NCI-H2029 (cell line): Measurements from ENCODE around the gene LMX1A.

Source experiments
- DNase-seq: peaks from one replicate; lab custom pipeline; 2025; lab: John Stamatoyannopoulos, UW

The LMX1A gene

GRCh38 chr1:165222580-165222979, 133.9 kb downstream of the LMX1A start:
- no peak for DNase-seq

- DNase-seq: no peak
These were observed 137.8 kb downstream of the LMX1A start for GRCh38 chr1:165218731-165219130.

GRCh38 chr1:165217958-165218357, 138.6 kb downstream of the LMX1A start:
- DNase-seq: no peak

DNA sequence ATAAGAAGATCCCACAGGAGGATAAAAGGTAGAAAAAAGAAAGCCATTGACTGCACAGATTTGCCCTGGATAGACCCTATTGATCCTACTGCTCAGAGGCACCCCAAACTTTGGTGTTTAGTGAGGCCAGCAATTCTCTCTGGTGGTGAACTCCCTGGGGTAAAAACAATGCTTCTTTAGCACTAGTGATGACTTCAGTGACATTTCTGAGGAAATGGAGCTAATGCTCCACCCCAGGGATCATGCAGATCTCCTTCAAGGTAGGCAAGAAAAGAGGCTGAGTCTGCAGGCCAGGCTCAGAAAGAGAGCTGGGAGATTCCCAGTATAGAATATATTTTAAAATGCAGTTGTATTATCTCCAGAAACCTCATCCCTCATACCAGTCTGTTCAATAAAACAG, 140.3 kb downstream of the LMX1A start:
- DNase-seq: no peak

DNA sequence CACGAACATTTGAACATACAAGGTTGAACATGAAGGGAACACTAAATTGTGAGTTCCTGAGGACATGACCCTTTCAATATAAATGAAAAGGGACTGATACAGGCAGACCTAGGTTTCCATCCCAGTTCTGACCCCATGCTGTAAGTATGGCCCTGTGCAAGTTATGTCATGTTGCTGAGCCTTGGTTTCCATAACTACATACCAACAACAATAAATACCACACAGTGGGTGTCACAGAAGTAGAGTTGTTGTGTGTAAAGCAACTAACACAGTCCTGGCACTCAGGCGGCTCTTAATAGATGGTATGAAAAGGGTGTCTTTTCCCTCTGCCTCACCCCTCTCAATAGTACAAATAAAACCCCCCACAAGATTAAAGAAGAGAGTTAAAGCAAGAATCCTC, 140.8 kb downstream of the LMX1A start:
- DNase-seq: no peak

- no peak for DNase-seq
These were observed 144.3 kb downstream of the LMX1A start for GRCh38 chr1:165212229-165212628.

GRCh38 chr1:165207853-165208515, 148.5 kb downstream of the LMX1A start:
- DNase-seq: no peak

GRCh38 chr1:165205145-165205544, 151.4 kb downstream of the LMX1A start:
- DNase-seq: no peak

GRCh38 chr1:165204548-165204947, 152.0 kb downstream of the LMX1A start:
- DNase-seq: no peak

GRCh38 chr1:165191087-165191486, 165.4 kb downstream of the LMX1A start:
- no peak for DNase-seq

DNA sequence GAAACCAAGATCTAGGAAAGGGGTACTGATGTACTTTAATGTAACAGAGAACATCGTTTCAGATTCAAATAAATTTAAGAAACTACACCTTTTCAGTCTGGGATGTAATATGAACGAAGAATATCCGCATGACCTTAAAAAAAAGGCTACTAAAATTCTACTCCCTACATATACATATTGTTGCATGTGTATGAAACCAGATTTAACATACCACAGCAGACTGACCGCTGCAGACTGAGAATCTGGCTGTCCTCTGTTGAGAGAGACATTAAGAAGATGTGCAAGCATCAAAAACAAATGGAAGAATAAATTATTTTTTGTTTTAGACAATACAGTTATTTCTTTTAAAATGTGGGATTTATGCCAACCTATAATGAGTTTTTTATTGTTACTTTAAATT, 166.6 kb downstream of the LMX1A start:
- no peak for DNase-seq

- no peak for DNase-seq
These were observed 167.5 kb downstream of the LMX1A start for GRCh38 chr1:165189011-165189410.

DNA sequence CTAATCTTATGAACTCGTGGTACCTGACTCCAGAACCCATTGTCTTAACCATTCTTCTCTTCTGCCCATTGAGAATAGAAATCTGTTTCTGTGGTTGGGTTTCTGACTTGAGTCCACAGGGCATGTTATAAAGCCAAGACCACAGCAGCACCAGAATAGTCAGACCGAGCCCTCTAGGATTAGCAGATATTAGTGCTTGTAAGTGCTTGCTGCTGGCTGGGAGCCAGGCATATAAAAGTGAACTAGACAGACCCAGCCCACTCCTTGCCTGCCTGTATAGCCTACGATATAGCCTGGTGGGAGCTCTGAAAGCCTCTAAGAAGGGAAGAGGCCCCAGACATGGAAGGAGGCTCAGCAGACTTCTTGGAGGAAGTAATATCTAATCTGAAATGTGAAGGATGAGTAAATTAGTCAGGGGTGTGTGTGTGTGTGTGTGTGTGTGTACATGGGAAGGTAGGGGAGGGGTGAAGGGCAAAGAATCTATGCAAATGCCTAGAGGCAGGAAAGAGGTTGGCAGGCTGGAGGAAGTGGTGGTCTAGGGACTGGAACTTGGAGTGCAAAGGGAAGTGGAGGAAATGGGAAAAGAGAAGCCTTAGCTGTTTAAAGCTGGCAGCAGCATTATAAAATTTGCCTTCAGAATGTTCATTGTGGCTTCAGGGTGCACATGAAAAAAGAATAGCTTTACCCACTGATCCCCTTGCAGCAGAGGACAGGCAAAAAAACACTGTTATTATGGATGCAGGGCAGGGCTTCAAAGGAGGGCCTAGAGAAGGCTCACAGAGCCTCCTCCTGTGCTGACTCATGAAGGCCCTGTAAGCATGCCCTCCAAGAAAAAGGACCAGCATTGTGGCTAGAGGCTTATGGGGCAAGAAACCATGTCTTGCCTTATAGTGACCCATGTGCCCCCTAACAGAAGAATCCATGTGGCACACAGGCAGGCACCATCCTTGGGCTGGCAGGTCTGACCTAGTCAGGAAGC, 169.2 kb downstream of the LMX1A start:
- no peak for DNase-seq

DNA sequence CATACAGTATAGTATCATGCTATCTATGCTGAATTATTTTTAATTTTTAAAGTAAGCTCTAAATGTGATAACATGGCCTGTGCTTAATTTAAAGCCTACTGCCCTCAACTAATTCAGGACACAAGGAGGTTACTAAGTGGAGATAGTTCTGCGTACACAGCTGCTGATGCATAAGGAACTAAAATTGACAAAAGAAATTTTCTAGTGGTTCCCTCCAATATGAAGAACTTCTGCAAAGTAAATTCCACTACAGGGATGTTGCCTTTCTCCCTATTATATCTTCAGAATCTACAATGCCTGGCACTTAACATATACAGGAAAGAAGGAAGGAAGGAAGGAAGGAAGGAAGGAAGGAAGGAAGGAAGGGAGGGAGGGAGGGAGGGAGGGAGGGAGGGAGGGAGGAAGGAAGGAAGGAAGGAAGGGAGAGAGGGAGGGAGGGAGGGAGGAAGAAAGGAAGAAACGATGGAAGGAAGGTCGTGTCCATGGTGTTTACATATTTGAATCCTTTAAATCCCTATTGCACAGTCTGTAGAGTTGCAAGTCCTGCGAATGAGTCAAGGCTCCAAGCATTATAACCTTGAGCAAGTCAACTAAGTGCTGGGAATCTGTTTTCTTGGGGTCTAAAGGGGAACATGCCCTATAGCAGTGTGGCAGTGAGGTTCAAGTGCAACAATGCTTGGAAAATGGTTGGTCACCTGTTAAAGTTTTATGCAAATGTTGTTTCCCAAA, 171.2 kb downstream of the LMX1A start:
- DNase-seq: no peak

DNA sequence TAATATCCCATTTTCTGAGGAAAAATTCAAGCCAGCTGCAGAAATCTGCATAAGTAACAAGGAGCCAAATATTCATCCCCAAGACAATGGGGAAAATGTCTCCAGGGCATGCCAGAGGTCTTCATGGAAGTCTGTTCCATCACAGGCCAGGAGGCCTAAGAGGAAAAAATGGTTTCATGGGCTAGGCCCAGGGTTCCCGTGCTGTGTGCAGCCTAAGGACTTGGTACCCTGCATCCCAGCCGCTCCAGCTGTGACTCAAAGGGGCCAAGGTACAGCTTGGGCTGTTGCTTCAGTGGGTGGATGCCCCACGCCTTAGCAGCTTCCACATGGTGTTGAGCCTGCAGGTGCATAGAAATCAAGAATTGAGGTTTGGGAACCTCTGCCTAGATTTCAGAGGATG, 173.5 kb downstream of the LMX1A start:
- no peak for DNase-seq

DNA sequence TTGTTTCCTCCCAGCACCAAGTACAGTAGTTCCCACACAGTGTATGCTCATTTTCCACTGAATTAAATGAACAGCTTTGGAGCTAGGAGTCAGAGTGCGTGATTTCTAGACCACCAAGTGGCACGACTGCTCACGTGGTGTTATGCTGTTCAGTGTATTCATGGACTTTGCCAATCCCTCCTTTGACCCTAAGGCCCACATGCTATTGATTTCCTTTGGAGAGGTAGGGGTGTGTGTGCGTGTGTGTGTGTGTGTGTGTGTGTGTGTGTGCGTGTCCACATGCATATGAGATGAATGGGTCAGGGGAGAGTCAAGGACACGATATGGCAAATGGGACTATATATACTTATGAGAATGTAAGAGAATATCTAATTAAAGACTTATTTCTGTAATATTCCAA, 177.2 kb downstream of the LMX1A start:
- no peak for DNase-seq

DNA sequence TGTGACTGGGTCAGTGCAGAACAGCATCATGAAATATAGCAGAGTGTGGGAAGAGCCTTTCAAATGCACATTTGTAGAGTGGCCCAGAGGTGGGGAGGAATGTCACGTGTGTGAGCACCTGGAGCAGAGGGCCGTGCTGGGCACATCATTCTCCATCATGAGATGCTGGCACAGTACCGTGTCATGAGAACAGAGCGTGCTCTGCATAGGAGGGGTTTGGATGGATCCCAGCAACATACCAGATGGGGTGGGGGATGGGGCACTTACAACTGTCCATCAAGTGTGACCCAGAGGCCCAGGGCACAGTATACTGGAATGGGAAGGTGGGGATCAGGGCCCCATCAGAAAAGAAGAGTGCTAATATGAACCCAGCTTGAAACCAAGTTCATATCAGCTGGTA, 182.0 kb downstream of the LMX1A start:
- DNase-seq: no peak

DNA sequence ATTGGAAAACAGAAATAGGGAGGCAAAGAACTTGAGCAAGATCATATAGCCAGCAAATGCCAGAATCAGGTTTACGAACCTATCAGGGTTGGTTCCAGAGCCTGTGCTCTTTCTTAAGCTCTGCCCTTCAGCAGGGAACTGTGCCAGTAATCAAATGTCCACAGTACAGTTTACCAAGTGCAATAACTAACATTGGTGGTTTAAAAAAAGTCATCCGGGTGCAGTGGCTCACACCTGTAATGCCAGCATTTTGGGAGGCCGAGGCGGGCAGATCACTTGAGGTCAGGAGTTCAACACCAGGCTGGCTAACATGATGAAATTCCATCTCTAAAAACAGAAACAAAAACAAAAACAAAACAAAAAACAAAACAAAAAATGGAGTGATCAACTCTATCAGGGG, 182.7 kb downstream of the LMX1A start:
- no peak for DNase-seq

DNA sequence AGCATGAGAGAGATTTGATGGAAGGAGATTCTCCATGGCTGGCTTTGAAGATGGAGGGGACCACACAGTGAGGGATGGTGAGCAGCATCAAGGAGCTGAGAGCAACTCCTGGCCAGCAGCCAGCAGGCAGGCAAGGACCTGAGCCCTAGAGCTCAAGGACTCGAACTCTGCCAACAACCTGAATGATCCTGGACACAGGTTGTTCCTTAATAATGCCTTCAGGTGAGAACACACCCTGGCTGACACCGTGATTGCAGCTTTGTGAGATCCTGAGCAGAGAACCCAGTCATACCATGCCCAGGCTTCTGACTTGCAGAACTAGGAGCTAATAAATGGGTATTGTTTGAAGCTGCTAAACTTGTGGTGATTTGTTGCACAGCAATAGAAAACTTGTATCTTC, 183.1 kb downstream of the LMX1A start:
- DNase-seq: no peak

DNA sequence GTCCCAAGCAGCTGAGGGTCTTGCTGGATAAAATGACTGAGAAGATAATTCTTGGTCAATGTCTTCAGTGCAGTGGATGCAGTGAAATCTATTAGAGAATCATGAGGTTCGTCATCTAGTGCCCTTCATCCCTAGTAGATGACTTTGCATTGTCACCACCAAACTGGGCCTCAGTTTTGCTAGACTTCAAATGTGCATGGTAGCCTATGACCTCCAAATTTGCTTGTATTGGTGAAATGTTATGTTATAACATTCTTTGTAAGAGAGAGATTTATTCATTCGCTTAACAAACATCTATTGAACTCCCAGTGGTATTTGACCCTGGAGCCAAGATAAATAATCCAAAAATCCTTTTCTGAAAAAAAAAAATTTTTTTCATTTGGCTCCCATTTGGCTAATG, 183.8 kb downstream of the LMX1A start:
- DNase-seq: no peak

- DNase-seq: no peak
These were observed 186.8 kb downstream of the LMX1A start for GRCh38 chr1:165169729-165170128.

DNA sequence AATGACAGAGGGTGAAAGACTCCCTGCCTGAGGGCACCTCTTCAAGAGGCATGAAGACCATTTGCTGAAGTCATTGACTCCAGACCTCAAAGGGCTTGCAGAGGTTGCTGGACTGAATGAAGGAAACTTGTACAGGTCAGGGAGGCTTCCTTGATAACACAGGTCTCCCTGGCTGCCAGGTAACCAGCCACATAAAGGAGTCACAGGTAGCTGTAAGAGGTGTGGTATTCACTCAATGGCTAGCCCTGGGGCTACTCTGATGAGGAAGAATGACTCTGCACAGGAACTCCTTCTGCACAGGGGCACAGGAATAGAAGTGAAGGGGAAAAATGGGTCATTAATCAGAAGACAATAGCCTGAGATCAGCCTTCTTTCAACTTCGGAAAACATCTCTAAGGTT, 187.5 kb downstream of the LMX1A start:
- DNase-seq: no peak

GRCh38 chr1:165168467-165168866, 188.0 kb downstream of the LMX1A start:
- no peak for DNase-seq
